H1 (cell line): ENCODE measurements around the gene TMEM204. TPM values are rescaled to one million over a fixed set of nuclear protein-coding genes. Genes with fewer than 3 reads are reported as not detected.

ENCODE experiments used
- ASH2L ChIP-seq: fragments of 200-600, 300-600 bp; sonication (generic); IDR thresholded peaks from one replicate; pipeline ENCODE4 v1.7.1; 2017; ENCODE audit warnings: low read length
- CHD2 ChIP-seq: IDR thresholded peaks from 2 replicates; pipeline ENCODE4 v1.6.1; 2012; ENCODE audit warnings: low read length, improper control_type of control experiment
- CHD7 ChIP-seq: fragments of 300-600 bp; sonication (generic); IDR thresholded peaks from 2 replicates; pipeline ENCODE4 v1.7.1; 2012; ENCODE audit warnings: low read length, moderate library complexity, mild to moderate bottlenecking, inconsistent platforms; ENCODE audit not compliant: insufficient replicate concordance
- EZH2 ChIP-seq: fragments of 200-600 bp; sonication (generic); IDR thresholded peaks from 2 replicates; pipeline ENCODE4 v1.7.1; 2012; ENCODE audit warnings: low read depth, mild to moderate bottlenecking, moderate library complexity, low read length, inconsistent platforms; ENCODE audit not compliant: severe bottlenecking
- FOSL1 ChIP-seq: IDR thresholded peaks from 2 replicates; pipeline ENCODE4 v1.6.1; 2011; ENCODE audit warnings: mild to moderate bottlenecking, low read depth, low read length, moderate library complexity; ENCODE audit not compliant: insufficient read depth
- RBBP5 ChIP-seq: IDR thresholded peaks from 2 replicates; pipeline ENCODE4 v1.7.1; 2012; ENCODE audit warnings: low read depth, mild to moderate bottlenecking, inconsistent platforms, low read length, moderate library complexity, borderline replicate concordance
- RNF2 ChIP-seq: fragments of 200-900, 300-1000 bp; sonication (generic); IDR thresholded peaks from 2 replicates; pipeline ENCODE4 v1.7.1; 2016; ENCODE audit warnings: borderline replicate concordance, low read depth, mild to moderate bottlenecking, antibody characterized with exemption, low read length; ENCODE audit not compliant: poor library complexity, severe bottlenecking; ENCODE audit errors: missing control alignments
- SIN3A ChIP-seq, 2 experiments: IDR thresholded peaks in 1 of 2; conservative IDR thresholded peaks in 1 of 2; 2 replicates each; pipeline ENCODE4 v1.6.1; 2011 to 2012; ENCODE audit warnings: low read length in 2 of 2, improper control_type of control experiment in 1 of 2, low read depth in 1 of 2, mild to moderate bottlenecking in 1 of 2
- SP1 ChIP-seq: IDR thresholded peaks from 2 replicates; pipeline ENCODE4 v1.6.1; 2011; ENCODE audit warnings: low read depth, low read length
- TBP ChIP-seq: IDR thresholded peaks from 2 replicates; pipeline ENCODE4 v1.6.1; 2011; ENCODE audit warnings: low read depth, low read length, improper control_type of control experiment
- polyA plus RNA-seq, 7 experiments: library from polyadenylated mRNA; depleted of rRNA in 3 of 7; stranded (reverse) in 5 of 7; unstranded in 2 of 7; fragments of >200 nt in 5 of 7; fragments of 200-250 nt in 2 of 7; gene quantifications; 1 replicate in 5 of 7; 2 replicates in 1 of 7; 4 replicates in 1 of 7; pipeline versions ENCODE4 v1.2.1 to v1.2.3, GENCODE V29; 2011 to 2013; ENCODE audit warnings: missing spikeins in 2 of 7, mixed read lengths in 2 of 7
- total RNA-seq: library from RNA; stranded (reverse); fragmentation: NEBNext Ultra II Directional; extraction: Animal tissue kit (Norgen Biotek cat#: 25700); gene quantifications from 2 replicates; pipeline ENCODE4 v1.2.1, GENCODE V29; 2021

TMEM204 gene
- total and polyA plus RNA-seq, 2 of the 8 experiments (the other 6 are each of a cell fraction or from before 2014, with no cell fraction given), result not detected

- no peak for TF ChIP-seq CHD7
- no peak for TF ChIP-seq FOSL1
- TF ChIP-seq RNF2, result no peak
- TF ChIP-seq TBP, result no peak
- TF ChIP-seq CHD2, result no peak
- no peak for TF ChIP-seq RBBP5
- TF ChIP-seq EZH2, result no peak
- no peak for TF ChIP-seq SP1
- TF ChIP-seq SIN3A (conservative IDR thresholded peaks at IDR 0.05 in 1 of 2, IDR thresholded peaks at IDR 0.05 in 1 of 2; ENCODE audit: low read depth in 1 of 2, low read length in 2 of 2), result no peak
- TF ChIP-seq ASH2L, result no peak
- TF ChIP-seq, all 59 proteins: peak for 0
These were observed 9.8 kb upstream of the TMEM204 start (continued) for GRCh38 chr16:1523581-1524245.
